ENCODE data around the gene STON2.
"Not testable (repeated sequence)": the region's sequence is repeated elsewhere in the genome, so short reads cannot be mapped to it uniquely, and the experiment has no call there.

The STON2 gene

GRCh38 chr14:81265636-81266169 lies 134.4 kb downstream of the STON2 start:
- DNase-seq (ENCODE audit: low read depth) = no peak

- no peak for DNase-seq (ENCODE audit: low read depth)
These were observed 135.5 kb downstream of the STON2 start for GRCh38 chr14:81264671-81265070.

GRCh38 chr14:81263777-81264410 lies 136.2 kb downstream of the STON2 start:
- DNase-seq (ENCODE audit: low read depth) = no peak

- no peak for DNase-seq (ENCODE audit: low read depth)
These were observed 138.9 kb downstream of the STON2 start for GRCh38 chr14:81261176-81261575.

- no peak for DNase-seq (ENCODE audit: low read depth)
These were observed 139.4 kb downstream of the STON2 start for GRCh38 chr14:81260732-81261131.

- DNase-seq (ENCODE audit: low read depth) = no peak
These were observed 143.7 kb downstream of the STON2 start for GRCh38 chr14:81256289-81256960.

GRCh38 chr14:81252278-81252677 lies 147.8 kb downstream of the STON2 start:
- no peak for DNase-seq (ENCODE audit: low read depth)

- no peak for DNase-seq (ENCODE audit: low read depth)
These were observed 152.8 kb downstream of the STON2 start for GRCh38 chr14:81247271-81247766.

- no peak for DNase-seq (ENCODE audit: low read depth)
These were observed 153.5 kb downstream of the STON2 start for GRCh38 chr14:81246461-81247270.

GRCh38 chr14:81245771-81246170 lies 154.4 kb downstream of the STON2 start:
- no peak for DNase-seq (ENCODE audit: low read depth)

- DNase-seq (ENCODE audit: low read depth) = not testable (repeated sequence)
These were observed 155.7 kb downstream of the STON2 start for GRCh38 chr14:81244431-81244830.

- DNase-seq (ENCODE audit: low read depth) = no peak
These were observed 156.6 kb downstream of the STON2 start for GRCh38 chr14:81243499-81243898.

GRCh38 chr14:81236849-81237248 lies 163.3 kb downstream of the STON2 start:
- DNase-seq (ENCODE audit: low read depth) = not testable (repeated sequence)

- DNase-seq (ENCODE audit: low read depth) = no peak
These were observed 164.0 kb downstream of the STON2 start for GRCh38 chr14:81236138-81236537.

GRCh38 chr14:81235096-81235495 lies 165.0 kb downstream of the STON2 start:
- no peak for DNase-seq (ENCODE audit: low read depth)

GRCh38 chr14:81234278-81234677 lies 165.8 kb downstream of the STON2 start:
- no peak for DNase-seq (ENCODE audit: low read depth)

GRCh38 chr14:81233615-81234014 lies 166.5 kb downstream of the STON2 start:
- no peak for DNase-seq (ENCODE audit: low read depth)

- DNase-seq (ENCODE audit: low read depth) = no peak
These were observed 168.6 kb downstream of the STON2 start for GRCh38 chr14:81231540-81231939.

- DNase-seq (ENCODE audit: low read depth) = no peak
These were observed 175.9 kb downstream of the STON2 start for GRCh38 chr14:81224222-81224621.

GRCh38 chr14:81223788-81224187 lies 176.3 kb downstream of the STON2 start:
- not testable (repeated sequence) for DNase-seq (ENCODE audit: low read depth)

- DNase-seq (ENCODE audit: low read depth) = no peak
These were observed 177.4 kb downstream of the STON2 start for GRCh38 chr14:81222691-81223090.

- DNase-seq (ENCODE audit: low read depth) = no peak
These were observed 178.0 kb downstream of the STON2 start for GRCh38 chr14:81222126-81222525.
